ENCODE results near the gene MRPL41.

MRPL41 gene

GRCh38 chr9:137551264-137552021, at the start of gene MRPL41:
Gene MRPL41 (plus strand): TSS chr9:137551879. CDS start chr9:137552082, 203 bp downstream.
- peak; percentile 55 to 62 (median 57) for TF ChIP-seq CTCF (IDR thresholded peaks at IDR 0.05; ENCODE audit: unreplicated experiment in 3 of 3)
- Mint-ChIP-seq H3K27ac (peak within 1 kb of the TSS; percentile 66 to 78 (median 76)), H3K36me3 (ENCODE audit: low read depth) (peaks cover 26% of the 10 kb centered on the region), H3K4me1 (peaks cover 19% of the 10 kb centered on the region), H3K27me3 (ENCODE audit: low read depth) (no peaks in the 10 kb centered on the region), H3K9me3 (no peaks in the 10 kb centered on the region), H3K4me3 (peak within 1 kb of the TSS; percentile 89 to 96 (median 94))

GRCh38 chr9:137502008-137502911, 49.4 kb upstream of the MRPL41 start:
- no peak overlapping the region for H3K27ac Mint-ChIP-seq
- H3K4me1 Mint-ChIP-seq, result no peaks in the 10 kb centered on the region
- TF ChIP-seq CTCF (IDR thresholded peaks at IDR 0.05; ENCODE audit: unreplicated experiment in 3 of 3), result no peak
- peaks cover 14% of the 10 kb centered on the region for H3K9me3 Mint-ChIP-seq
- peaks cover 13% of the 10 kb centered on the region for H3K36me3 Mint-ChIP-seq (ENCODE audit: low read depth)
- H3K4me3 Mint-ChIP-seq, result peak overlapping the region in 2 of 3 experiments; percentile 25 to 44
- no peaks in the 10 kb centered on the region for H3K27me3 Mint-ChIP-seq (ENCODE audit: low read depth)

GRCh38 chr9:137504432-137504777, 47.3 kb upstream of the MRPL41 start:
- no peaks in the 10 kb centered on the region for H3K4me1 Mint-ChIP-seq
- no peak for TF ChIP-seq CTCF (IDR thresholded peaks at IDR 0.05; ENCODE audit: unreplicated experiment in 3 of 3)
- H3K4me3 Mint-ChIP-seq, result no peak overlapping the region
- H3K9me3 Mint-ChIP-seq, result peaks cover 20% of the 10 kb centered on the region
- H3K27ac Mint-ChIP-seq, result no peak overlapping the region
- H3K36me3 Mint-ChIP-seq (ENCODE audit: low read depth), result peaks cover 15% of the 10 kb centered on the region
- H3K27me3 Mint-ChIP-seq (ENCODE audit: low read depth), result no peaks in the 10 kb centered on the region

GRCh38 chr9:137505421-137506140, 46.1 kb upstream of the MRPL41 start:
- Mint-ChIP-seq H3K4me3 (no peak overlapping the region), H3K27ac (no peak overlapping the region), H3K4me1 (no peaks in the 10 kb centered on the region), H3K36me3 (ENCODE audit: low read depth) (peaks cover 15% of the 10 kb centered on the region), H3K9me3 (peaks cover 22% of the 10 kb centered on the region), H3K27me3 (ENCODE audit: low read depth) (no peaks in the 10 kb centered on the region)
- TF ChIP-seq CTCF (IDR thresholded peaks at IDR 0.05; ENCODE audit: unreplicated experiment in 3 of 3), result no peak

GRCh38 chr9:137506274-137506673, 45.4 kb upstream of the MRPL41 start:
- peaks cover 22% of the 10 kb centered on the region for H3K9me3 Mint-ChIP-seq
- no peak overlapping the region for H3K4me3 Mint-ChIP-seq
- no peaks in the 10 kb centered on the region for H3K27me3 Mint-ChIP-seq (ENCODE audit: low read depth)
- no peak for TF ChIP-seq CTCF (IDR thresholded peaks at IDR 0.05; ENCODE audit: unreplicated experiment in 3 of 3)
- H3K4me1 Mint-ChIP-seq, result no peaks in the 10 kb centered on the region
- peaks cover 15% of the 10 kb centered on the region for H3K36me3 Mint-ChIP-seq (ENCODE audit: low read depth)
- no peak overlapping the region for H3K27ac Mint-ChIP-seq

All from nephron (organoid).